Ovary (tissue), 9 donors: ENCODE results near the gene HMX2. TPM values are rescaled to one million over a fixed set of nuclear protein-coding genes. Genes with fewer than 3 reads are reported as not detected.

Experiments
- DNase-seq, 5 donors: peaks; one replicate each; pipeline ENCODE4 v3.0.0-alpha.2; 2019 to 2020
- H3K27ac ChIP-seq, 2 donors: fragments of 200-600 bp; one replicate each; pipeline versions ENCODE4 v1.5.1 to v1.8.0; 2019 to 2022
- H3K27me3 ChIP-seq: fragments of 200-600 bp; one replicate; pipeline ENCODE4 v1.8.0; 2022
- H3K36me3 ChIP-seq: fragments of 200-600 bp; sonication (generic); one replicate; pipeline ENCODE4 v1.5.1; 2019
- H3K4me1 ChIP-seq: one replicate; pipeline ENCODE4 v1.8.1; 2013; ENCODE audit warnings: mild to moderate bottlenecking, moderate library complexity; ENCODE audit not compliant: insufficient read depth
- H3K4me3 ChIP-seq: fragments of 200-600 bp; sonication (generic); one replicate; pipeline ENCODE4 v1.5.1; 2017
- H3K9me3 ChIP-seq, 2 donors: fragments of 200-600 bp in 1 of 2; sonication (generic) in 1 of 2; one replicate each; pipeline versions ENCODE4 v1.5.1 to v1.8.1; 2013 to 2019; ENCODE audit warnings: mild to moderate bottlenecking in 1 of 2, moderate library complexity in 1 of 2
- EP300 ChIP-seq: sonication (generic); formaldehyde crosslinking; IDR thresholded peaks from one replicate; pipeline ENCODE4 v1.6.1; 2017; ENCODE audit warnings: antibody characterized with exemption
- POLR2A ChIP-seq: fragments of 450-650 bp; IDR thresholded peaks from one replicate; pipeline ENCODE4 v1.6.1; 2017; ENCODE audit warnings: antibody characterized with exemption, mild to moderate bottlenecking, moderate library complexity
- WGBS, 3 donors: extraction: QIAGEN DNeasy Blood & Tissue Kit in 1 of 3; methylation state at CpG; one replicate each; pipeline versions ENCODE4 v1.1.5 to v1.1.7; 2013 to 2017; 5-methylcytosine and 5-hydroxymethylcytosine counted together
- intact Hi-C, 4 donors: fragments of 100-400 bp; cut with DNase I; formaldehyde crosslinking; loops; one replicate each; pipeline versions ENCODE4 v1.11.0 to v1.15.1; 2022 to 2023
- polyA plus RNA-seq, 2 donors: library from polyadenylated mRNA; stranded (reverse); fragments of 200-250 nt in 1 of 2; fragments of 350-450 nt in 1 of 2; fragmentation: Illumina TruSeq in 1 of 2; extraction: RNeasy Lipid Tissue Mini Kit (QIAGEN cat#74804) in 1 of 2; gene quantifications; one replicate each; pipeline ENCODE4 v1.2.3, GENCODE V29; 2013 to 2014
- total RNA-seq, 7 donors: library from RNA; depleted of rRNA in 2 of 7; stranded (reverse); fragments of >200 nt in 2 of 7; fragmentation: NEBNext Ultra II Directional in 3 of 7; extraction: Animal tissue kit (Norgen Biotek cat#: 25700) in 3 of 7; gene quantifications; one replicate each; pipeline versions ENCODE4 v1.1.0 to v1.2.4, GENCODE V29; 2016 to 2023
- TF ChIP-seq, protein P1 (sequence below), 3 donors: fragments of 450-650 bp in 2 of 3; fragments of 200-600 bp in 1 of 3; IDR thresholded peaks; one replicate each; pipeline versions ENCODE4 v1.5.1 to v1.8.0; 2016 to 2022; ENCODE audit warnings: antibody characterized with exemption in 3 of 3, mild to moderate bottlenecking in 1 of 3
- donor health status: DM: no; HTN: no; CAD: no; lungs with moderate emphysema.
- donor health status: DM: no; HTN: no; CAD: no.
- donor health status: Bipolar disorder and iron deficiency.
- donor health status: DM: yes; HTN: yes; CAD: no.
- donor health status: DM: no; HTN: no; CAD: no.
- donor health status: DM: yes; HTN: yes; CAD: no.

Gene HMX2
- total and polyA plus RNA-seq, 9 donors, result not detected

DNA sequence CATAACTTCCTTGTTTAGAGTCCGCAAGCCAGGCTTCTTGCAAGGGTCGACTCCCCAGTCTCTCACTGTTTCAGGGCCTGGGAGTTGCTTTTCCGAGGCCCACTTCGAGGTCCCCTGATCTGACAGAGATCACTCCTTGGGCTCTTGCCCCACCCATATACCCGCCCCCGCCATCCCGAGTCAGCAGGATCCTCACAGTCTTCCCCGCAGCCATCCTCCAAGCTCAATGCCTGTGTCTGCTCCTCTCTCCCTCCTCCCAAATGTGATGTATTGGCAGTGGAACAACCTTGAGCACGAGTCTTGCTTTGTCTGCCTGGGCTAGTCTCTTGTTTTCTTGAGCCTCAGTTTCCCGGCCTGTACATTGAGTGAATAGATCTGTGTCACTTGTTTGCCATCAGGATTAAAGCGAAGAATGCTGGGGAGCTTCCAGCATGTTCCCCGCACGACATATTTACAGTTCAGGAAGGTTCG lies 2.4 kb upstream of the HMX2 start:
- Histone ChIP-seq H3K4me3 (no peak overlapping the region), H3K9me3 (no peaks in the 10 kb centered on the region), H3K4me1 (no peaks in the 10 kb centered on the region), H3K27ac (no peak overlapping the region), H3K27me3 (peaks cover 13% of the 10 kb centered on the region), H3K36me3 (no peaks in the 10 kb centered on the region)
- intact Hi-C loops, result no loop called here
- 4 to 7% (median 4%) methylated on average over 14 of the region's 14 CpGs for WGBS, 3 donors
- TF ChIP-seq POLR2A, result no peak
- no peak for TF ChIP-seq EP300
- TF ChIP-seq, protein P1, sequence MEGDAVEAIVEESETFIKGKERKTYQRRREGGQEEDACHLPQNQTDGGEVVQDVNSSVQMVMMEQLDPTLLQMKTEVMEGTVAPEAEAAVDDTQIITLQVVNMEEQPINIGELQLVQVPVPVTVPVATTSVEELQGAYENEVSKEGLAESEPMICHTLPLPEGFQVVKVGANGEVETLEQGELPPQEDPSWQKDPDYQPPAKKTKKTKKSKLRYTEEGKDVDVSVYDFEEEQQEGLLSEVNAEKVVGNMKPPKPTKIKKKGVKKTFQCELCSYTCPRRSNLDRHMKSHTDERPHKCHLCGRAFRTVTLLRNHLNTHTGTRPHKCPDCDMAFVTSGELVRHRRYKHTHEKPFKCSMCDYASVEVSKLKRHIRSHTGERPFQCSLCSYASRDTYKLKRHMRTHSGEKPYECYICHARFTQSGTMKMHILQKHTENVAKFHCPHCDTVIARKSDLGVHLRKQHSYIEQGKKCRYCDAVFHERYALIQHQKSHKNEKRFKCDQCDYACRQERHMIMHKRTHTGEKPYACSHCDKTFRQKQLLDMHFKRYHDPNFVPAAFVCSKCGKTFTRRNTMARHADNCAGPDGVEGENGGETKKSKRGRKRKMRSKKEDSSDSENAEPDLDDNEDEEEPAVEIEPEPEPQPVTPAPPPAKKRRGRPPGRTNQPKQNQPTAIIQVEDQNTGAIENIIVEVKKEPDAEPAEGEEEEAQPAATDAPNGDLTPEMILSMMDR (IDR thresholded peaks at IDR 0.05), result no peak
- no peak for DNase-seq

DNA sequence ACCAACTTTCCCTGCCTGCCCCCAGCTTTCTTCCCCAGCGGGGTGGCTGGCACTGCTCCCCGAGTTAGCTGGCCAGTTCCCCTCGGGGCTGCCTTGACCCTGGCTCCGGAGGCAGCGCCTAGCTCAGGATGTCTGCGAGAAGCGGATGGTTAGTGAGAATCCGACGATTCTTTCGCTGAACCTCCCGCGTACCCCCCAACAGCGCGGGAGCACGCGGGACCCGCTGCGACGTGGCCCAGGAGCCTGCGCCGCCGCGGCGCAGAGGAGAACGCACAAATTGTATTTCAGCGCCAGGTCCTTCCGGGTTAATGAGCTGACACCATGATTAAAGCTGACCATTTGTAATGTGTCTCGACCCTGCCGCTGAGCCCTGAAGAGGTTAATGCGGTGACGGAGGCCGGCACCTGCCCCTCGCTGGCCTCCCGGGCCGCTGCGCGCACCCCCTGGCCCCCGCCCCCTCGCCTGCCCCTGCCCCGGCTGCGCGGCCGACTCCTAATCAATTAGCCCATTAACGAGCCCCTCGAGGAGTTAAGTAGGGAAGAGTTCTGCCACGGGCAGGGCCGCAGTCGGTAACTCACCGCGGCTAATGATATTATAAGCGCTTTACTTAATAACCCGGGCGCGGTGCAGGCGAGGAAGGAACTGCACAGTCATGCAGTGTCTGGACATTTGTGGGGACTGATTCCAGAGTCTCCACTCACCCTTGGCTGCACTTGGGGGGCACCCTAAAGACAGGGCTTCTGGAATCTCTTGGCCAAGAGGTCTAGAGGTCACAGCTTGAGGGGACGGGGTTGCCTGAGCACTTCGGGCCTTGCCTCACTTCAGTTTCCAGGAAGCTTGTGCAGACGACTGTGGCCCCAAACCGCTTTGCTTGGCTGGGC lies 1.7 kb upstream of the HMX2 start:
- peaks cover 1% of the 10 kb centered on the region for H3K4me1 ChIP-seq
- H3K4me3 ChIP-seq, result no peak overlapping the region
- 2 to 3% (median 2%) methylated on average over 52 to 59 of the region's 59 CpGs for WGBS, 3 donors
- no peak overlapping the region for H3K27ac ChIP-seq
- no peak for TF ChIP-seq POLR2A
- TF ChIP-seq, protein P1 (IDR thresholded peaks at IDR 0.05), result no peak
- no peaks in the 10 kb centered on the region for H3K36me3 ChIP-seq
- DNase-seq, result no peak
- intact Hi-C loops, result no loop called here
- peaks cover 18% of the 10 kb centered on the region for H3K27me3 ChIP-seq
- H3K9me3 ChIP-seq, result no peaks in the 10 kb centered on the region

DNA sequence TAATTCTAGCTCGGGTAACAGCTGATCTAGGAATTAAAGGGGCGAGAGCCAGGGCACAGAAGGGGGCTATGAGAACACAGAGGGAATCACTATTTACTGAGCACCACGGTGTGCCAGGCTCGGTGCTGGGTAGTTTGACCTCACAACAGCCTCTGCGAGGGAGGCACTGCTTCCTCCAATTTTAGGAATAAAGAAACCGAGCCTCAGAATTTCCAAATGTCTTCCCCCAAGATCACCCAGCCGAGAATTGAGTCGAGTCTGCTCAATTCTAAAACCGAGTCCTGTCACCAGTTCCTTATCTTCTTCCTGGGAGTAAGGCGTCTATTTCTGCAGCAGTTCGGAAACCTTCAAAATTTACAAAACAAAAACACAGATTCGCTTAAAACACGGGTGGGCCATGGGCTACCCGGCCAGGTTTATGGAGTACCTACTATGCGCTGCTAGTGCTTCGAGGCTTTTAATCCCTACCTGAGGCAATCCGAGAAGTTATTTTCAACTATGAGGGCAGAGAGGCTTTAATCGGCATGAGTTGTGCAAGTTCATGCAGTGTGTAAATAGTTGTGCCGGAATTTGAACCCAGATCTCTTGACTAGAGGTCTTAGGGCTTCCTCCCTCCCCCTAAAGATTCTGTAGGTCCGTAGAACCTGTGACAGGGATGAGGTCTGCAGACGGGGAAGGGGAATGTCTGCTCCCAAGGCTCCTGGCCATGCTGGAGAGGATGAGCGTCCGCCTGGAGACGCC lies 872 bp upstream of the HMX2 start:
- Histone ChIP-seq H3K9me3 (no peaks in the 10 kb centered on the region), H3K27ac (no peak overlapping the region), H3K27me3 (peaks cover 16% of the 10 kb centered on the region), H3K36me3 (no peaks in the 10 kb centered on the region), H3K4me1 (peaks cover 2% of the 10 kb centered on the region), H3K4me3 (no peak overlapping the region)
- 10 to 12% (median 10%) methylated on average over 24 of the region's 24 CpGs for WGBS, 3 donors
- intact Hi-C loops, result no loop called here
- no peak for DNase-seq
- TF ChIP-seq POLR2A (no peak), EP300 (no peak)
- TF ChIP-seq, protein P1 (IDR thresholded peaks at IDR 0.05), result no peak

DNA sequence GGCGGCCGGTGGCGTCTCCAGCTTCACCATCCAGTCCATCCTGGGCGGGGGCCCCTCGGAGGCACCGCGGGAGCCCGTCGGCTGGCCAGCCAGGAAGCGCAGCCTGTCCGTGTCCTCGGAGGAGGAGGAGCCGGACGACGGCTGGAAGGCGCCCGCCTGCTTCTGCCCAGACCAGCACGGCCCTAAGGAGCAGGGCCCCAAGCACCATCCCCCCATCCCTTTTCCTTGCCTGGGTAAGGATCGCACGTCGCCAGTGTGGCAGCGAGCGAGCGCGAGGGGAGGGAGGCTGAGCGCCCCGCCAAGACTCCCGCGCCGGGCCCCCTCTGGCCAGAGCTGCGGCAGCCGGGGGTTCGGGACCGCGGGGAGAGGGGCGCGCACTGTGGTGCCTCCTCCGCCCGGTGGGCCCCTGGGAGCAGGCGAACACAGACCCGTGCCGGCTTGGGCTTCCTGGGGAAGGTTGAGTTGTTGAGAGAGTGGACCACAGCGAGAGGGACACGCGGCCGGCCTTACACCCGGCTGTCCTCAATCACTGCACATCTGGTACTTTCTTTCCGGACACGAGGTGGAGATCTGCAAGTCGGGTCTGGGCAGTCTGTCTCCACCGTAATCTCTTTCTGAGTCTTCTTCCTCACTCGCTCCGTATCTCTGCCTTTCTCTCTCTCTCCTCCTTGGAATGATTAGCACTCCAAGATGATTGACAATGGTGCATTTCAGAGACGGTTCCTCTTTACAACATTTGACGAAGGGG lies 652 bp downstream of the HMX2 start:
- Histone ChIP-seq H3K36me3 (no peaks in the 10 kb centered on the region), H3K9me3 (no peaks in the 10 kb centered on the region), H3K27me3 (peaks cover 14% of the 10 kb centered on the region), H3K4me1 (peaks cover 2% of the 10 kb centered on the region), H3K4me3 (no peak overlapping the region), H3K27ac (no peak overlapping the region)
- intact Hi-C loops, result no loop called here
- TF ChIP-seq, protein P1 (IDR thresholded peaks at IDR 0.05), result no peak
- TF ChIP-seq POLR2A (no peak), EP300 (no peak)
- 1 to 2% (median 2%) methylated on average over 47 to 55 of the region's 55 CpGs for WGBS, 3 donors
- no peak for DNase-seq
